Activated CD4-positive, alpha-beta T cell treated with anti-CD3 and anti-CD28 coated beads, Interleukin-2, amount 50 U/mL, for 24 hours (primary cell): Measurements from ENCODE around the gene MAPK8.

Experiments
- DNase-seq, 2 donors: peaks; one replicate each; pipeline ENCODE4 v3.0.0-alpha.2; 2020; ENCODE audit warnings: low read depth in 1 of 2, low spot score in 1 of 2

MAPK8 gene

DNA sequence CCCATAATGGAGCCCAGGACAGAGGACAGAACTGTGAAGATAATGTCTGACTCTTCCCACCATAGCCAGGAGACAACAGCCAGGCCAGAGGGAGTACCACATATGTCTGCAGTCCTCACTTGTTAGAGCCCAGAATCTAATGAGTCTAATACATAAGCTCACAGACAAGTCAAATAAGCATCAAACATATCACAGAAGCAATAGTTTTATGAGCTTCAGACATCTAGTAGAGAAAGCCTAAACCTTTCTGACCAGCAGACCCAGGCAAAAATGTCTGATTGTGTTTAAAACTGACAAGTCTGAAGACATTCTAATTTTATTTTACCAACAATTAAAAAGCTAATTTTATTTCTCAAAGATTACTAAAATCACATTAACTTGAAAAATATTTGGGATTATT lies 75.5 kb downstream of the MAPK8 start:
- DNase-seq, result no peak

GRCh38 chr10:48382982-48383381 lies 76.5 kb downstream of the MAPK8 start:
- DNase-seq, result no peak

- DNase-seq, result no peak
These were observed 76.9 kb downstream of the MAPK8 start for GRCh38 chr10:48383393-48383792.

DNA sequence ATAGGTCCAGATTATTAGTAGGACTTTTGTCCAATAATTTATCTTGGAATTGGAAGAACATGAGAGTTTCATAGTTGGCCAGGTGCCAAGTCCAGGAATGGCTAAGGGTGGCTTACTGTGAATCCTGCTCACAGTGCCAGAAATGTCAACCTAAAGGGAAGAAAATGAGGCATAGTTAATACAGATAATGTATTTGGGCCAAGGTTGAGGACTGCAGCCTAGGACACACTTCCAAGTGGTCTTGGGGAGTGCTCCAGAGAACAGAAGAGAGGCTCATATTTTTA lies 78.2 kb downstream of the MAPK8 start:
- no peak for DNase-seq

DNA sequence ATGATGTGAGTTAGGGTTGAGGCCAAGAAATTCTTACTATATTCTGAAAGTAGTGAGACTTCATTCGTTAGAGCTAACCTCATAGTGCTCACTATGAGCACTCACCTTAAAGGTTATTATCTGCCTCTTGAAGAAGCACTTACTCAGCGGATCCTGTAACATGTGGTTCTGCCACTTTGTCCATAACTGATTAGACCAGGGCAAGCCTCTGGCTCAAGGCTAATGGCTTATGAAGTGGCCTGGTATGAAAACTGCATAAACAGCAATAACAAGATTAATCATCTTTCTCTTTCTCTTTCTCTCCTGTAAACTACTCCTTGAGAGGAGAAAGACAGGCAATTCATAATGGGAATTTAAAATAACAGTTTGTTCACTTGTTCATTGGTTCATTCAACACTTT lies 82.8 kb downstream of the MAPK8 start:
- no peak for DNase-seq

DNA sequence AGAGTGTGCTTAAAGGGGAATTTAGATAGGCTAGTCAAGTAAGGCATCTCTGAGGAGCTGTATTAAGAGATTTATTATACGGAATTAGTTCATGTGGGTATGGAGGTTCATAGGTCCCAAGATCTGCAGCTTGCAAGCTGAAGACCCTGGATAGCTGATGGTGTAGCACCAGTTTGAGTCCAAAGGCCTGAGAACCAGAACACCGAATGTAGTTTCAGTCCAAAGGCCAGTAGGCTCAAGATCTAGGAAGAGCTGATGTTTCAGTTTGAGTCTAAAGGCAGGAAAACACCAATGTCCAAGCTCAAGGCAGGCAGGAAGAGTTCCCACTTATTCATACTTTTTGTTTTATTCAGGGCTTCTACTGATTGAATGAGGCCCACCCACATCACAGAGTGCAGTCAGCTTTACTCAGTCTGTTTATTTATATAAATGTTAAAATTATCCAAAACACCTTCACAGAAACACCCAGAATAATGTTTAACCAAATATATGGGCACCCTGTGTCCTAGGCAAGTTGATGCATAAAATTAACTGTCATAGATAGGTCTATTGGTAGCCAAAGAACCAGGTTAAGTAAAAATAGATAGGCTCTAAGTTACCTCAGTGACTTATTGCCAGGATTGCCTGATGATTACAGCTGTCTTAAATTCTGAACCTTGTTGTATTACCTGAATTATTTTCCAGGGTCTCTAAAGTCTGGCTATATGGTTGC lies 83.5 kb downstream of the MAPK8 start:
- no peak for DNase-seq

DNA sequence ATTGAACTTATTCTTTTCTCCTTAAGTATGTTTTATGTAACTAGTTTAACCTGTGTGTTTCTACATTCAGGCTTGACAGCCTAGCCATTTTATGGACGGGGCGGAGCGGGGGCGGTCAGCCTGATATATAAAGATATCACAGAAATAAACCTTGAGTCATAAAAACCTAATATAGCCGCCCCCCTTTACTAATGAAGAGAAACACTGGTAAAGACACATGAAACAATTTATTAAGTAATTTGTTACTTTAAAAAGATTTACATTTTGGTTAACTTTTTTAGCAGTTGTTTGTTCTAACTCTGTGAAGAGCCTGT lies 84.0 kb downstream of the MAPK8 start:
- DNase-seq, result no peak

DNA sequence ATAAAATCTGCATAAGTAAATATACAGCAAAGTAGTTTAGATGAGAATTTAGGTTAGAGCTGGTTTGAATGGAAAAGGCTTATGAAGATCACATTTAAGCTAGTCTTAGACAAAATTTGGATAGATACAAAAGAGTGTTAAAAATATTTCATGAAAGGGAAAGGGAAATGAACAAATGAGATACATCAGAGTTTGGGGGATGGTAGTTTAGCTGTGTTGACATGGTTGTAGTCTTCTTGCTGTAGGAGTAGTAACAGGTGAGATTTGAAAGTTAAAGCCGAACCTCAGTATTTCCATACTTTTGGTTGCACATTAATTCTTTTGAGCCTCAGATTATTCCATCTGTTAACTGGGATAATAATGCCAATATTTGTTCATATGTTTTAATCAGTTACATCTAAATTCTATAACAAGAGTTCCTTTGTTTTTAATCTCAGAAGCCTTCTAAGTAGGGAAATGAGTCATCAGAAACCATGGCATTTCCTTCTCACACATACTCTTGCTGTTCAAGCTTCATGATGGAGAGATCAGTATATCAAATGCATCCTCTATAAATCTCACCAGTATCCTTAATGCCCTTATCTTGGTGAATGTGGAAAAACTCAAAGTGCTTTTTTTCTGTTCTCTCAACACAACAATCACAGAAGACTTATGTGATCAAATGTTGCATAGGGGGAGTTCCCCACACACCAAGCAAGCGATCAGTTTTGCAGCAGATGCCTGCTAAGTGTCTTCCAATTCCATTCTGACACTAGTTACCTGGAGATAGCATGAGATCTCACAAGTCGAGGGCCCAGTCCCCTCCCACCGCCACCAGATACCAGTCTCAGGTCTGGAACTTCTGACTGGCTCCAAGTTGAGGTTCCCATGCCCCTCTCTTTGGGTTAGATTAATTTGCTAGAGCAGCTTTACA lies 84.7 kb downstream of the MAPK8 start:
- no peak for DNase-seq

DNA sequence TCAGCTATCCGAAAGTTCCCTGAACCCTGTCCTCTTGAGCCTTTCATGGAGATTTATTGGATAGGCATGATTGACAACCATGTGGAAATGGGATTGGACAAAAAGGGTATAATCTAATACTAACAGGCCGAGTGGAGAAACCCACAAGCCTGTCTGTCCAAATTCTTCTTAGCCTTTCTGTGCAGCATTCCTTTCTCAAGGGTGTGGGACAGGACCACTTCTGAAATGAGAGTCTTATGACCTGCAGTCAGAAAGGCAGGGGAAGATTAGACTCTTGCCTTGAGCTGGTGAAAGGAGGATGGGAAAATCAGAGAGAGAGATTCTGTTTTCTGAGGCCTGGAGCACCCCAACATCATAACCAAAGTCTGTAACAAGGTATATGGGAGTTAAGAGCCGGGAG lies 85.5 kb downstream of the MAPK8 start:
- no peak for DNase-seq

- no peak for DNase-seq
These were observed 91.8 kb downstream of the MAPK8 start for GRCh38 chr10:48398261-48398660.

- DNase-seq, result no peak
These were observed 92.6 kb downstream of the MAPK8 start for GRCh38 chr10:48399056-48399541.

DNA sequence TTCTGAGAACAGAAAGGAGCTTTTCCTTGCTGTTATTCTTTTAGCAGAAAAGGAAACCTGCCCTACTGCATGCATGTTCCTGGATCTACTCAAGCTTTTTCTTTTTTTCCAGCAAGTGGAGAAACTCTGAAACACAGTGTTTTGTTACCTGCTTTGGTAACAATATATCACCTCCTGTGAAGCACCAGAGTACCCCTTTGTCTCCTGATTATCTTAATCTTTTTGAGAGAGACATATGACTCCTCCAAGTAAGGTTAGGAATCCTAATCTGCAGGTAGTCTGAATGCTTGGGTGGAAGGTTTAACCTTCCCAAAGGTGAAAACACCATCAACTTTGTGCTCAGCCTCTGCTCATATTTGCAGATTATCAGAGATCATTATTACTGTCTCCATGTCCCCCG lies 93.1 kb downstream of the MAPK8 start:
- DNase-seq, result no peak

- DNase-seq, result no peak
These were observed 93.8 kb downstream of the MAPK8 start for GRCh38 chr10:48400129-48400849.

DNA sequence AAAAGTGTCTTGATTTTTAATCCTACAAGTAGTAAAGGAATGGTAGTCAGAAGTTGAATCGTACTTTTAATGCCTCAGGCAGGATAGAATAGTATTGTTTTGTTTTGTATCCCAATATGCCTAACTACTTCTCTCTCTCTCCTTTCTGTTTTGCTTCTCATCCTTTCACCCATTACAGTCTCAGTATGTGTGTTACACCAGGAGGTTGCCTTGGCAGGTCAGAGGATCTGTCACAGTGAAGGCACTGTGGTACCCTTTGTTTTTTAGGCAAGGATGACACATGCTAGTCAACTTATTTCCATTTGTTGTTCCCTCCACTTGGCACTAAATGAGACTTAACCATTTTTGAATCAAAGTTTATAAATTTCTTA lies 94.4 kb downstream of the MAPK8 start:
- no peak for DNase-seq

- DNase-seq, result no peak
These were observed 98.2 kb downstream of the MAPK8 start for GRCh38 chr10:48404646-48405045.

- no peak for DNase-seq
These were observed 99.7 kb downstream of the MAPK8 start for GRCh38 chr10:48406204-48406603.

DNA sequence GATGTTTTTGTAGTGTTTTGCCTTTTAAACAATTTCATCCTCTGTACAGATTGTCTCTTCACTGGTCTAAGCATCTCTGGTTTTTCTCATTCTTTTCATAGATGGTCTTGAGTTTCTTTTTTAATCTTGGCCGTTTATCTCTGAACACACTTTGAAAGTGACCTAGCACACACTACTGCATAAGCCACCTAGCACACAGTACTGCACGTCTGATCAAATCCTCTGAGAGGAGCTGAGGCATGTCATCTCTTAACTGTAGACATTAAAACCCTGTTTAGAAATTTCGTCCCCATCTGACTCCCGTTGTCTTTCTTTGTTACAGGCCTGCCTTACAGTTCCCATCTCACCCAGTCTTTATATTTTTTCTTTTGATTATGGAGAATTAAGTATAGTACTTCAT lies 100.2 kb downstream of the MAPK8 start:
- DNase-seq, result no peak

- DNase-seq, result no peak
These were observed 104.0 kb downstream of the MAPK8 start for GRCh38 chr10:48410503-48410902.

DNA sequence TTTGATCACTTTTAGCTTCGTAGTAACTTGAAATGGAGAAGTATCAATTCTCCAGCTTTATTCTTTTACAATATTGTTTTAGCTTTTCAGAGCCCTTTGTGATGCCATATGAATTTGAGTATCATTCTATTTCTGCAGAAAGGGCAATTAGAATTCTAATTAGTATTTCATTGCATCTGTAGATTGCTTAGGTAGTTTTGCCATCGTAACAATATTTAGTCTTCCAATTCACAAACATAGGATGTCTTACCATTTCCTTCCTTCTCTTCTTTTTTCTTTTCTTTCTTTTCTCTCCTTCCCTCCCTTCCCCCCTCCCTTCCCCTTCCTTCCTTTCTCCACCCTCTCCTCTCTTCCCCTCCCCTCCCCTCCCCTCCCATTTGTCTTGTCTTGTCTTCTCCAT lies 105.0 kb downstream of the MAPK8 start:
- no peak for DNase-seq

DNA sequence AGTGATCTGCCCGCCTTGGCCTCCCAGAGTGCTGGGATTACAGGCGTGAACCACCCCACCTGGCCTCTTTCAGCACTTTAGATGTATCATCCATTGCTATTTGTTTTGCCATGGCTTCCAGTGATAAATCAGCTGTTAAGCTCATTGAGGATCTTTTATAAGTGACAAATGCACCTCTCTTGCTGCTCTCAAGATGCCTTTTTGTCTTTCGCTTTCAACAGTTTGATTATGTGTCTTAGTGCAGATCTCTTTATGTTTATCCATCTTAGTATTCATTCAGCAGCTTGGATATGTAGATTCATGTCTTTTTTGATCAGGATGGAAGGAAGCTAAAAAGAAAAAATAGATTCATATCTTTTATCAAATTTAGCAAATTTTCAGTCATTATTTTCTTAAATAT lies 105.6 kb downstream of the MAPK8 start:
- no peak for DNase-seq

GRCh38 chr10:48412933-48413332 lies 106.5 kb downstream of the MAPK8 start:
- no peak for DNase-seq

DNA sequence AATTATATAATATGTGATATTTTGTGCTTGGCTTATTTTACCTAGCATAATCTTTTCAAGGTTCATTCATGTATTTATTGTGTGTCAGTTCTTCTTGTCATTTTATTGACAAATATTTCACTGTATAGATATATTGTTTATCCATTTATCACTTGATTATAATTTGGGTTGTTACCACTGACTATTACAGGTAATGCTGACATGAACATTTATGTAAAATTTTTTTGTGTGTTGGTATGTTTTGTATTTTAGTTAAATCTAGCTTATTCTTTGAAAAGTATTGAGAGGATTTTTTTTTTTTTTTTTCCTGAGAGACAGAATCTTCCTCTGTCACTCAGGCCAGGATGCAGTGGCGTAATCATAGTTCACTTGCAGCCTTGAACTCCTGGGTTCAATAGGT lies 107.7 kb downstream of the MAPK8 start:
- no peak for DNase-seq
